Activated T-helper 1 cell treated with anti-CD3 and anti-CD28 coated beads, Interleukin-2, amount 50 U/mL, for 16 hours (primary cell): ENCODE results near the gene TXNRD2.

Experiments used
- DNase-seq, 2 donors: peaks; one replicate each; pipeline ENCODE4 v3.0.0-alpha.2; 2020; ENCODE audit warnings: low read depth in 1 of 2, low spot score in 1 of 2

Gene TXNRD2

GRCh38 chr22:19980766-19981165 lies 39.1 kb upstream of the TXNRD2 start:
- DNase-seq, result no peak

DNA sequence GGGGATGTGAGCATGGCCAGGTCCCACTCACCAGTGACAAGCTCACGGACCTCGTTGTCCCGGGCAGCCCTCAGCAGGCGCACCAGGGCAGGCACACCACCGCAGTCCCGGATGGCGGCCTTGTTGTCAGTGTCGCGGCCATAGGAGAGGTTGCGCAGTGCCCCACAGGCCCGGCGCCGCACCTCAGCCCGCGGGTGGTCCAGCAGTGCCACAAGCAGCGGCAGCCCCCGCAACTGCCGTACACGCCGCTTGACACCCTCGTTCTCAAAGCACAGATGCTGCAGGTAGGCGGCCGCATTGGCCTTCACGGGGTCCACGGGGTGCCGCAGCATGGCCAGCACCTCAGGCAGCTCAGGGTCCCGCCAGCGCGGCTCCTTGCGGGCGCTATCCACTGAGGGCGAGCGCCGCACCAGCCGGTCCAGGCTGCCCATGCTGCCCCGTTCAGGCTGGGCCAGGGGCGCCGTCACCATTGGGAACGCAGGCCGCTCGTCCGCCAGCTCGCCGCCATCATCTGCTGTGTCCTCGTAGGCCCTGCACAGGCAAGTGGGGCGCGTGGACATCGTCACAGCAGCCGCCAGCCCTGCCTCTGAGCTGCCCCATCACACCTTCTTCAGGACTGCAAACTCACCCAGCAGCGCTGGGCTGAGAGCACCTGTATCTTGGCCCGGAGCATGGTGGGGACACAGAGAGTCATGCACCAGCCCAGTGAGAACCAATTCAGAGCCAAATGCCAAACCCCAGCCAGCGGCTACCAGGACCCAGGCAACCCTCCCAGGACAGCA lies 38.3 kb upstream of the TXNRD2 start:
- no peak for DNase-seq

DNA sequence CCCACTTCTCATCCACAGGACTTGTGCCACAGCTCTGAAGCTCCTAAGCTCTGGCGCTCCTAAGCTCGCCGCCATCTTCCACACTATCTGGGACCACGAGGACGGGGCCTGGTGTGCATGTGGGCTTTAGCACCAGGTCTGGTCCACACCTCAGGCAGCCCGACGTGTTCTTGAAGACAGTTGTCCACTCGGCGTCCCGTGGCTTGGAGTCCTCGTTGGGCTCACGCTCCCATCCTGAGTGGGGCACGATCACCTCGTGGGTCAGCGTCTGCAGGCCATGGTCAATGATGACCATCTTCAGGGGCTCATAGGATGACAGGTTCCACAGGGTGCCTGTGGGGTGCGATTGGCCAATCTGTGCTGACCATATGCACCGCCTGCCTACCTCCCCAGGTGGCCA lies 37.1 kb upstream of the TXNRD2 start:
- DNase-seq, result no peak

DNA sequence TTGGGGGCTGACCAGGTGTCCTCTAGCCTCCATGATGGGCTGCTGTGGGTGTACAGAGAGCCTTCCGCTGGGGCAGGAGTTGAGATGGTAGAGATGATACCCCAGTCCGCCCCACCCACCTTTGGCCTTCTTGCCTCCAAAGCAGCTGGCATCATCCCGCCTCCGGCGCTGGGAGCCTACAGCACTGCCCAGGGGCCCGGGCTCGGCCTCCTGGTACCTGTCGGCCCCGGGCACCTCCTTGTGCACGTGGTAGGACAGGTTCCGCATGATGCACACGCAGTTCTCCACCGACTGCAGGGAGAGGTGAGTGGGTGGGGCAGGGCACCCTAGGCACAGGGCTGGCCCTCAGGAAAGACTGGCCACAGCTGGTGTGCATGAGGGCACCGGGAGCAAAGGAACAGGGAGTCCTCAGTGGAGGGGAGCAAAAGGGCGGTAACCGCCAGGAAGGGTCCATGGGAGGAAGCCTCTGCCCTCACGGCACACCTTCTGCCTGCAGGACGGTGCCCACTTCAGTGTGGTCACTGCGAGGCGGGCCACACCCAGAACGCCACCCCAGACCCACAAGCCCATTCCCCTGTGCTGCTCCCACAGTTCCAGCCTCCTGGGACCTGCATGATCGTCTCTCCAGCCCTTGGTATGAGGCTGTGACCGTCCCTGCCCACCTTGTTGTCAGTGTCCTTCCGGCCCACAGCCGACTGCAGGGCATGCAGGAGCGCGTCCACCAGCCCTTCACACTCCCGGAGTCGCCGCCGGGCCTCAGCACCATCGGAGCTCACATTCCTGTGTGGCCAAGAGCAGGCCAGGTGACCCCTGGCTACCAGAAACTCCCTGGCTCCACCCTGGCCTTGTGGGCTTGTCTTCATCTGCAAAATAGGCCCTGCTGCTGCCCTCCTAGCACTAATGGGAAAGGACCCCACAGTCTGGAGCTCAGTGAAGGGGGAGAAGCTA lies 36.0 kb upstream of the TXNRD2 start:
- DNase-seq, result no peak

GRCh38 chr22:19976671-19977070 lies 35.1 kb upstream of the TXNRD2 start:
- no peak for DNase-seq

- DNase-seq, result no peak
Measured at GRCh38 chr22:19975707-19976035, 34.1 kb upstream of the TXNRD2 start.

DNA sequence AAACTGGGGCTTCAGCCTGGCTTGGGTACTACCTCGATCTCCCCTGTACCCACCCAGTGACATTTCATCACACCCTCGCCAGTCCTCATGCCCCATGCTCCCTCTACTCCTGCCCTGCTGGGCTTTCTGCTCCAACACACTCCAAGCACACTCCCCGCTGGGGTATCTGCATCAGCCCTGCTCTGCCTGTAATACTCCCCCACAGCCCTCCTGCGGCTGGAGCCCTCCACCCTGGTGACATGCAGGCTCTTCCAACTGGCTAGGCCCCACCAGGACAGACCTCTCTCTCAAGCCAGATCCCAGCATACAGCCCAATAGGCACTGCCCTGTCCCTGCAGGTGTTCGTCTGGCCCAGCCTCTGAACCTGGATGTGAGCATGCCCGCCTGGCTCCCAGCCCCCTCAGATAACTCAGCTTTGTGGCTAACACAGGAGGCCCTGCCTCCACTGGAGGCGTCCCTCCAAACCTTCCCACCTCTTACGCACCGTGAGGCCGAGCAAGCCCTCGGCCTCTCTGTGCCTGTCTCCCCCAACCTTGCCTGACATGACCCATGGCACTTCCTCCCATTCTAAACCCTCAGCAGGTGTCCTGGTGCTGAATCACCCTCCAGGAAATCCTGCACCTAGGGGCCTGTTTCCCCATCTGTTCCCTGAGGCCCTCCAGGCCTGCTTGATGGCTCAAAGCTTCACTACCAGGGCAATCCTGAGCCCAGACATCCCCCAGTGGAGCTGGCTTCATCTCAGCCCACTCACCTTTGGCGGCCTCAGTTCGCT lies 33.5 kb upstream of the TXNRD2 start:
- no peak for DNase-seq

GRCh38 chr22:19974268-19974861 lies 32.7 kb upstream of the TXNRD2 start:
- DNase-seq, result no peak

- no peak for DNase-seq
Measured at GRCh38 chr22:19973551-19974267, 32.1 kb upstream of the TXNRD2 start.

- no peak for DNase-seq
Measured at GRCh38 chr22:19972652-19973550, 31.3 kb upstream of the TXNRD2 start.

GRCh38 chr22:19972251-19972650 lies 30.6 kb upstream of the TXNRD2 start:
- no peak for DNase-seq

GRCh38 chr22:19971276-19972124 lies 29.9 kb upstream of the TXNRD2 start:
- DNase-seq, result no peak

GRCh38 chr22:19970479-19971275 lies 29.1 kb upstream of the TXNRD2 start:
- DNase-seq, result peak; percentile 57 to 64

DNA sequence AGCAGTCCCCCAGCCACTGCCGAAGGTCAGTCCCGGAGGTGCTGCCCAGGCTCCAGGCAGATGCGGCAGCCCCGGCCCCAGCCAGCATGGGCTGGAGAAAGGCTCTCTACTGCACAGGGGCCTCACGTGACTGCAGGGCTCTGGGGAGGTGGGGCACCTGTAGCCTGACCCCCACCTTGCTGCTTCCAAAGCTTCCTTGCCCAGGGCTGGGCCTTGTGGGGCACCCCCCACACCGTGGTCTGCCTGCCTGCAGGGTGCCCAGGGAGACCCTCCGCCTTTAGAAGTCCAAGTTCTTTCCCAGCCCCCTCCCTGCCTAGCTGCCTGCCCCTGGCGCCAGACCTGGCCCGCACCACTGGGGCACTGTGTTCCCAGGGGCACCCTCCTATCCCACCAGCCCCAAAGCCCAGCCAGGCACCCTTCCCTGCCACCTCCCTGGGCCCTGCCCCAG lies 28.4 kb upstream of the TXNRD2 start:
- no peak for DNase-seq

- no peak for DNase-seq
Measured at GRCh38 chr22:19969141-19969928, 27.7 kb upstream of the TXNRD2 start.

DNA sequence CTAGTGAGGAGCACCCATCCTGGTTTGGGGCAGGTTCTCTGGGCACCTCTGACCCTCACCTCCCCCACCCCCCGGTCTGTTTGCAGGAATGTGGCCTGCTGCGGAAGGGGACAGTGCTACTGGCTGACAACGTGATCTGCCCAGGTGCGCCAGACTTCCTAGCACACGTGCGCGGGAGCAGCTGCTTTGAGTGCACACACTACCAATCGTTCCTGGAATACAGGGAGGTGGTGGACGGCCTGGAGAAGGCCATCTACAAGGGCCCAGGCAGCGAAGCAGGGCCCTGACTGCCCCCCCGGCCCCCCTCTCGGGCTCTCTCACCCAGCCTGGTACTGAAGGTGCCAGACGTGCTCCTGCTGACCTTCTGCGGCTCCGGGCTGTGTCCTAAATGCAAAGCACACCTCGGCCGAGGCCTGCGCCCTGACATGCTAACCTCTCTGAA lies 26.9 kb upstream of the TXNRD2 start:
- no peak for DNase-seq
